ENCODE results near the gene SLC25A40.
"Not testable (repeated sequence)": the region's sequence is repeated elsewhere in the genome, so short reads cannot be mapped to it uniquely, and the experiment has no call there.

Gene SLC25A40

DNA sequence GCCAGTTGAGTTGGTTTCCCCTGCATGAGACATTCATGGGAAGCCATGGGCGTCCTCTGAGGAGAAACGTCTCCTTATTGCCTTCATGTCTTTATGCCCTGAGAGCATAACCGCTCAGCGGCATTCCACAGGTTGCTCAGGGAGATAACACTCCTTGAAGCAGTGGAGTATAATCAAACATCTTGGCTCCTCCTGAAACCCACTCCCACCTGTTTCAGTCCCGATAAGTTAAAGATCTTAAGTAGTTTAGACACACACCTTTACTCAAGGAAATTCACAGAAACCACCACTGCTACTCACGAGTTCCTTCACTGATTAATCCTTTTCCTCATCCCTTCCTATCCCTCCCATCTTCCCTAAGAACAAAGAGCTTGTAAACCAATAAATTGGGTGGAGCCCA, 9.6 kb downstream of the SLC25A40 start:
- not testable (repeated sequence) for DNase-seq

DNA sequence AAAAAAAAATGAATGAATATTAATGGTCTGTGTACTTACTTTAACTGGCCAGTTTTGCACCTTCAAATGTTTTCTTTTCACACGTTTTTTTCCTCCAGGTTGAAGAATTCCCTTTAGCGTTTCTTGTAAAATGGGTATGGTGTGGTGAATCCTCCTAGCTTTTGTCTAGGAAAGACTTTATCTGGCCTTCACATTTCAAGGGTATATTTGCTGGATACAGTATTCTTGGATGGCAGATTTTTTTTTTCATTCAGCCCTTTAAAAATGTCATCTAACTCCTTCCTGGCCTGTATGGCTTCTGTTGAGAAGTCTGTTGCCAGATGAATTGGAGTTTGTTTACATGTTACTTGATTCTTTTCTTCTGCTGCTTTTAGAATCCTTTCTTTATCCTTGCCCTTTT, 10.1 kb downstream of the SLC25A40 start:
- no peak for DNase-seq

DNA sequence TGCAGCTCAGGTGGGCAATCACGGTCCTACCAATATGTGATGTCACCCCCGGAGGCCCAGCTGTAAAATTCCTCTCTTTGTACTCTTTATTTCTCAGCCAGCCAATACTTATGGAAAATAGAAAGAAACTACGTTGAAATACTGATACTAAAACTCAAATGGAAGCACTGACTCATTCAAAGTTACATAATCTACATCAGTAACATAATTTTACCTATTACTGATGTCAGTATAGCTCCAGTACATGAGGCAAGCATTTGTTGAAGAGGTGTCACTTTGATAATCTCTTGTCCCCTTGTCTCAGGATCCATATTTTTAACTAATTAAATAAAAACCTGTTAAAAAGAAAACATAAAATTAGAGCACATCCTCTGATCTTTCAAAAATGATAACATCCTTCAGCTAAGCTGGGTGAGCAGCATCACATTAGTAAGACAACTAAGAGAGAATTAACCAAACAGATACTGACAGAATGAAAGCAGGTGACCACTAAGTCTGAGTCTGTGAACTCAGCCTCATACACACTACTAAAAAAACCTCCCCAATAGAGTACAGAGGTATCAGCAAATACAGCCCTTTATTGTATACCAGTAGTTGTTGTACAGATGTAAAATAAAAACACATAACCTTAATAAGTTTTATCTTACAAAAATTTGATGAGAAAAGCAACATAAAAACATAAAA, 17.6 kb downstream of the SLC25A40 start:
- DNase-seq: no peak

GRCh38 chr7:87853237-87853864, 22.8 kb downstream of the SLC25A40 start:
- DNase-seq: no peak

DNA sequence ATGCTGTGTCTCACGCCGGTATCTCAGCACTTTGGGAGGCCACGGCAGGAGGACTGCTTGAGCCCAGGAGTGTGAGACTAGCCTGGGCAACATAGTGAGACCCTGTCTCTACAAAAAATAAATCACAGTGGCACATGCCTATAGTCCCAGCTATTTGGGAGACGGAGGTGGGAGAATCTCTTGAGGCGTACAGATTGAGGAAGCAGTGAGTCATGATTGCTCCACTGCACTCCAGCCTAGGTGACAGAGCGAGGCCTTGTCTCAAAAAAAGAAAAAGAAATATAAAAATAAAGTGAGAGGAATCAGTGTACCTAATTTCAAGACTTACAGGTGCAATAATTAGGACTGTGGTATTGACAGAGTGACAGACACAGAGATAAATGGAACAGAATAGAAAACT, 23.9 kb downstream of the SLC25A40 start:
- DNase-seq: no peak

DNA sequence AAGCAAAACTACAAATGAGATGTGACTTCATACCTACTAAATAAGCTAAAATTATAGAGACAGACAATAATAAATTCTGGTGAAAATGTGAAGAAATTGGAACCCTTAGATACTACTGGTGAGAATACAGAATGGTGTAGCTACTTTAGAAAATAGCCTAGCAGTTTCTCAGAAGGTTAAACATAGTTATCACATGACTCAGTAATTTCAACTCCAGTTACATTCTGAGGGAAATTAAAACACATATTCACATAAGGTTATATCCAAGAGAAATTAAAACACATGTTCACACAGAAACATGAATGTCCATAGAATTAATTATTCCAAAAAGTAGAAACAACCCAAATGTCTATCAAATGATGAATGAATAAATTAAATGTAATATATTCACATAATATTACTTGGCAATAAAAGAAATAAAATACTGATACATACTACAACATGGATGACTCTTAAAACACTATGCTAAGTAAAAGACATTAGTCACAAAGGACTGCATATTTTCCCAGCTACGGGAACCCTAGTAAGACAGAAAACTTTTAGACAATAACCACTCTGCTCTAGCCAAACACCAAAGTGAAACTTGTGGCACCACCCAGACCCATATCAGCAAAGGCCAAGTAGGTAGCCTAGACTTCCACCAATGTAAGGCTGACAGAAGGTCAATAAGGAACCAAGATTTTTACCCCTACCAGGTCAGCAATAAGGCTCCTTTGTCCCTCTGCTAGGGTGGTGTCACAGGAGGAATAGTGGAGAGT, 25.1 kb downstream of the SLC25A40 start:
- DNase-seq: no peak

DNA sequence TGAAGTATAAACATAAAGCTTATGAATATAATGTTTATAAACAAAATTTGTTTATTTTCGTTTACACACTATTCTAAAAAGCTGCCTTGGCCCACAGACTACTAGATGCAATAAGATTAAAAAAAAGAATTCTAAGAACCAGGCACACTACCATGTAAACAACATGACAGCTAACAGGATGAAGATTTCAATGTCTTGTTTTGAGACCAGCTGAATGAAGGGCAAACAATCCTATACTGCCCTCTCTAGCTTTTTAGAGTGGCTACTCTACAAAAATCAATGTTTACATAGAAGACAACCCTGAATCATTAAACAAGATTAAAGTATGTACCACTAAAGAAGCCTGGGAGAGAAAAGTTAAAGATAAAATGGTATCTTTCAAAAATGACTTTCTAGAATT, 38.6 kb downstream of the SLC25A40 start:
- DNase-seq: no peak

- DNase-seq: peak; percentile 1
These were observed 43.0 kb downstream of the SLC25A40 start for GRCh38 chr7:87833130-87833529.

DNA sequence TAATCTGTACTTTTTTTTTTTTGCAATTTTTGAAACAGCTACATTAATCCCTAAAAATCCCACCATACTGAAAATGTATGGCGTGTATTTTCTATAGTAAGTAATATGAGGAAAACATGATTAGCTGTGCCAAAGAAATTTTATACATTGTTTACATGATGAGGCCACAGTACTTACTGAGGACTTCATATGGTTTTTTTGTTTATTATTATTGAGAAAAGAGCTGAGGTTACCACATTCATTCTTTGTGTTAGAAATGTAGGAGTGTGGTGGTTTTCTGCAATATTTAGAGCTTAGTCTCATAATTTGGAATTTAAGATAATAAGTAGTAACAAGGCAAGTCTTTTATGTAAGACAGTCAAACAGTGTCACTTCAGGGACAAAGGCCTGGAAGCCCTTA, 45.1 kb downstream of the SLC25A40 start:
- DNase-seq: no peak

- DNase-seq: not testable (repeated sequence)
These were observed 47.8 kb downstream of the SLC25A40 start for GRCh38 chr7:87828383-87828782.

- not testable (repeated sequence) for DNase-seq
These were observed 50.8 kb downstream of the SLC25A40 start for GRCh38 chr7:87825369-87825768.

GRCh38 chr7:87822056-87822455, 54.1 kb downstream of the SLC25A40 start:
- not testable (repeated sequence) for DNase-seq

- no peak for DNase-seq
These were observed 57.8 kb downstream of the SLC25A40 start for GRCh38 chr7:87818336-87818735.

GRCh38 chr7:87816389-87816788, 59.8 kb downstream of the SLC25A40 start:
- no peak for DNase-seq

DNA sequence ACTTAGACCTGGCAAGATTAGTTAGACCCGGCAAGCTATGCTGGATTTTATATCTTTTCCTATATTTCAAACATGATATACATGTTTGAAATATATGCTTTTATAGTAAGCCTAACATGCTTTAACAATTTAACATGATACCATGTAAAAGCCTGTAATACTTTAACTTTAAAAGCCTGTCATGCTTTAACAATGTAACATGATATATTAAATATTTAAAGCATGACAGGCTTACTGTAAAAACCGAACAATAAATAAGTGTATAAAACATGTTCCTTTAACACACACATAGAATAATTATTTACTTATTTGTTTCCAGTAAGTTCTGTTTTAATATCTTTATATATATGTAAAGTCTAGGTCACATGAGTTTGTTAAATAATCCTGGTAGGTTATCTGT, 65.4 kb downstream of the SLC25A40 start:
- no peak for DNase-seq

GRCh38 chr7:87810130-87810529, 66.0 kb downstream of the SLC25A40 start:
- DNase-seq: no peak

- no peak for DNase-seq
These were observed 70.0 kb downstream of the SLC25A40 start for GRCh38 chr7:87806150-87806549.

GRCh38 chr7:87797798-87798403, 78.3 kb downstream of the SLC25A40 start:
- peak; percentile 42 for DNase-seq

DNA sequence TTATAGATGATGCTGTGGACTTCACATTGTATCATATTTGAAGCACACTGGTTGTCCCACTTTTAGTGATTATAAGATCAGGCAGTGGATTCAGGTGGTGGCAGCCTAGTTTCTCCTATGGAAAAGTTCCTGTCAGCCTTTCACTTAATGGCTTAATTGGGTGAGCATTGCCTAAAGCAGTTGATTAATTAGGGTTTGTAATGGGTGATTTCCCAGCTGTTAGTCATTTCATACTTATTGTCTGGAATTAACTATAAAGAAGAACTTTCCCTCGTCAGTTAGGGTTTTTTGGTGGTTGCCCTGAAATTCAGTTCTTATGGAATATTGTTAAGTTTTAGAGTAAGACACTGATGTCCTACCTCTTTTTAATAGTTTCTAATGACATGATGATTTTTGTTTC, 78.8 kb downstream of the SLC25A40 start:
- DNase-seq: no peak

GRCh38 chr7:87785368-87785995, 90.7 kb downstream of the SLC25A40 start:
- no peak for DNase-seq

DNA sequence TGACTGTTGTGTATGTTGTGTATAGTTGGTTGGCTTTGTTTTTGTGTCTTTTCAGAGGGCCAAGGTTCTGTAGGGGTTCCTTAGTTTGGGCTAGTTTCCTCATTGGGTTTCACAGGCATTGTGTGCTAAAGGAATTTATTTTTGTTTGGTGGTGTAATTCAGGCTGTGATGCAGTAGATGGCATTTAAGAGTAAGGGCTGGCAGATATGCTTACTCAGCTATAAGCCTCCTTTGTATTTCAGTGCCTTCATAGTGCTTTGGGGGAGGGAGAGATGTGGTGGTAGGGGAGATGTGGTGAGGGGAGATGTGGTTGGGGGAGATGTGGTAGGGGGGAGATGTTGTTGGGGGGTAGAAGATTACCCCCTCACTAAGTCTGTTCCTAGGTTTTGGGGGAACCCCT, 91.7 kb downstream of the SLC25A40 start:
- no peak for DNase-seq
